ENCODE measurements around the gene SLC26A1. TPM values are rescaled to one million over a fixed set of nuclear protein-coding genes. Genes with fewer than 3 reads are reported as not detected.
"Not testable (repeated sequence)": the region's sequence is repeated elsewhere in the genome, so short reads cannot be mapped to it uniquely, and the experiment has no call there.

The SLC26A1 gene
- total RNA-seq, 1 donor from 2014 or later, result 0.75 TPM

DNA sequence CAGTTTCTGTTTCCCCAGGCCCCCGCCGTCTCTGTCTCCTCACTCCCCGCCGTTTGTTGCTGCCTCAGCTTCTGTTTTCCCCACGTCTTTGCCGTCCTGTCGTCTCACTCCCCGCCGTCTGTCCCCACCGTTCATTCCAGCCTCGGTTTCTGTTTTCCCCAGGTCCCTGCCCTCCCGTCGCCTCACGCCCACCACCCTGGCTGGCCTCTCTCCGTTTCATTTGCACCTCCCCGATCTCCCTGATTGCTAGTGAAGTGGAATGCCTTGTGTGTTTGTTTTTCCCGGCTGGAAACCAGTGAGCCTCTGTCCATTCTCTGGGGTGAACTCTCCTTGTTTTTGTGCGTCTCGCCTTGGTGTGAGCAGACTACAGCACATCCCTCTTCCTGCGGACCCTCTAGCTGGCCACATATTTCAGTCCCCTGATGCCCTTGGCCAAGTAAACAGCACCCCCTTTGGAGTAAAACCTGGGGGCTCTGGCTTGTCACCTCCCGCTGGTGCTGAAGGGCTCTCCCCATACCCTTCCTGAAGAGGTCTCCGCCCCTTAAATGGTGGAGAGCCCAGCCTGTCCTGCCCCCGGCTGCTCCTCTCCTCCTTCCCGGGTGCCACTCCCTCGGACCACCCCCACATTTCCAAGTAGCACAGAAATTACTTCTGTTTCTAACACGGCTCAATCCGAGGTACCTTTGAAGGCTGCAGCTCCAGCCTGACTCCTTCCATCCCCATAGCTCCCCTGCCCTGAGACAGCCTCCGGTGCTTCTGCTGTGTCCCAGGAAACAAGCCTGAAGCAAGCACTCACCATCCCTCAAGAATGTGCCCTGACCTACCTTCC is 47.7 kb downstream of the SLC26A1 start:
- no peaks in the 10 kb centered on the region for H3K36me3 Mint-ChIP-seq (ENCODE audit: low read depth)
- H3K9me3 Mint-ChIP-seq (ENCODE audit: low read depth), result no peaks in the 10 kb centered on the region
- no peak overlapping the region for H3K27ac Mint-ChIP-seq (ENCODE audit: unreplicated experiment)

DNA sequence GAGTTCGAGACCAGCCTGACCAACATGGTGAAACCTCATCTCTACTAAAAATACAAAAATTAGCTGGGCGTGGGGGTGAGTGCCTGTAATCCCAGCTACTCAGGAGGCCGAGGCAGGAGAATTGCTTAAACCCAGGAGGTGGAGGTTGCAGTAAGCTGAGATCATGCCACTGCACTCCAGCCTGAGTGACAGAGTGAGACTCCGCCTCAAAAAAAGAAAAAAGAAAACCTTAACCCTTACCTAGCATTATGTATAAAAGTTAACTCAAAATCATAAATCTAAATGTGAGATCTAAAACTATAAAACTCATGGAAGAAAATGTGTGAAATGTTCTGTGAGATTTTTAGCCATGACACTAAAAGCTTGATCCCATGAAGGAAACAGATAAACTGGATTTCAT is 53.7 kb downstream of the SLC26A1 start:
- not testable (repeated sequence) for H3K36me3 Mint-ChIP-seq (ENCODE audit: low read depth); H3K4me1 Mint-ChIP-seq (ENCODE audit: low read depth); H3K27ac Mint-ChIP-seq (ENCODE audit: unreplicated experiment); H3K27me3 Mint-ChIP-seq (ENCODE audit: low read depth); DNase-seq (ENCODE audit: low spot score); H3K4me3 Mint-ChIP-seq (ENCODE audit: unreplicated experiment); H3K9me3 Mint-ChIP-seq (ENCODE audit: low read depth)

More for the DNA sequence above, 47.7 kb downstream of the SLC26A1 start:
- peak; percentile 48 for DNase-seq (ENCODE audit: low spot score)
- peaks cover 11% of the 10 kb centered on the region for H3K4me1 Mint-ChIP-seq (ENCODE audit: low read depth)
- H3K27me3 Mint-ChIP-seq (ENCODE audit: low read depth), result no peaks in the 10 kb centered on the region
- no peak overlapping the region for H3K4me3 Mint-ChIP-seq (ENCODE audit: unreplicated experiment)
- TF ChIP-seq, protein P1, sequence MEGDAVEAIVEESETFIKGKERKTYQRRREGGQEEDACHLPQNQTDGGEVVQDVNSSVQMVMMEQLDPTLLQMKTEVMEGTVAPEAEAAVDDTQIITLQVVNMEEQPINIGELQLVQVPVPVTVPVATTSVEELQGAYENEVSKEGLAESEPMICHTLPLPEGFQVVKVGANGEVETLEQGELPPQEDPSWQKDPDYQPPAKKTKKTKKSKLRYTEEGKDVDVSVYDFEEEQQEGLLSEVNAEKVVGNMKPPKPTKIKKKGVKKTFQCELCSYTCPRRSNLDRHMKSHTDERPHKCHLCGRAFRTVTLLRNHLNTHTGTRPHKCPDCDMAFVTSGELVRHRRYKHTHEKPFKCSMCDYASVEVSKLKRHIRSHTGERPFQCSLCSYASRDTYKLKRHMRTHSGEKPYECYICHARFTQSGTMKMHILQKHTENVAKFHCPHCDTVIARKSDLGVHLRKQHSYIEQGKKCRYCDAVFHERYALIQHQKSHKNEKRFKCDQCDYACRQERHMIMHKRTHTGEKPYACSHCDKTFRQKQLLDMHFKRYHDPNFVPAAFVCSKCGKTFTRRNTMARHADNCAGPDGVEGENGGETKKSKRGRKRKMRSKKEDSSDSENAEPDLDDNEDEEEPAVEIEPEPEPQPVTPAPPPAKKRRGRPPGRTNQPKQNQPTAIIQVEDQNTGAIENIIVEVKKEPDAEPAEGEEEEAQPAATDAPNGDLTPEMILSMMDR (IDR thresholded peaks at IDR 0.05), result no peak

Other genes starting within 250 kb of the SLC26A1 start
- not detected in 3 replicates for gene CPLX1, start 167.3 kb downstream of the SLC26A1 start, total RNA-seq
- 61.4 to 85.7 TPM (median 69.2 TPM) in 3 replicates for gene GAK, start 61.1 kb downstream of the SLC26A1 start, total RNA-seq
- gene TMEM175, start 60.9 kb downstream of the SLC26A1 start, total RNA-seq, result 25.5 to 47.5 TPM (median 26.1 TPM) in 3 replicates
- gene DGKQ, start 19.8 kb downstream of the SLC26A1 start, total RNA-seq, result 15.4 to 18.6 TPM (median 17.2 TPM) in 3 replicates
- gene IDUA, start 6.4 kb downstream of the SLC26A1 start, total RNA-seq, result 42.6 to 53.0 TPM (median 46.0 TPM) in 3 replicates
- gene FGFRL1, start 18.2 kb upstream of the SLC26A1 start, total RNA-seq, result 70.4 to 76.3 TPM (median 75.7 TPM) in 3 replicates
- 4.6 to 12.8 TPM (median 9.1 TPM) in 3 replicates for gene RNF212, start 120.2 kb upstream of the SLC26A1 start, total RNA-seq
- 158 to 184 TPM (median 162 TPM) in 3 replicates for gene SPON2, start 179.2 kb upstream of the SLC26A1 start, total RNA-seq

Data from chondrocyte (in vitro differentiated cells).